GM23338 (cell line): Measurements from ENCODE around the gene MGLL. TPM values are rescaled to one million over a fixed set of nuclear protein-coding genes. Genes with fewer than 3 reads are reported as not detected.
A peak's percentile ranks its signal among the peaks of the same experiment; 100 is the strongest.

Experiments
- ATAC-seq: fragments of 200-7000 bp; cut with Tn5 transposase; 3 replicates; pipeline ENCODE4 v1.9.1; 2020
- DNase-seq: peaks from one replicate; pipeline ENCODE4 v3.0.0-alpha.2; 2015; ENCODE audit warnings: low spot score
- H2AFZ ChIP-seq: fragments of 200-600 bp; sonication (generic); 2 replicates; pipeline ENCODE4 v1.8.0; 2016; ENCODE audit warnings: antibody characterized with exemption, mild to moderate bottlenecking, moderate library complexity
- H3F3A ChIP-seq: fragments of 200-600 bp; sonication (generic); replicated peaks from 2 replicates; pipeline ENCODE4 v1.8.0; 2017; ENCODE audit warnings: antibody characterized with exemption, mixed run types, low read depth
- H3K27ac ChIP-seq: fragments of 200-600 bp; sonication (generic); 2 replicates; pipeline ENCODE4 v1.6.1; 2016; ENCODE audit warnings: low read depth
- H3K27me3 ChIP-seq: fragments of 200-600 bp; sonication (generic); 2 replicates; pipeline ENCODE4 v1.8.0; 2016; ENCODE audit warnings: mild to moderate bottlenecking, mixed run types, moderate library complexity; ENCODE audit not compliant: insufficient read depth
- H3K36me3 ChIP-seq: fragments of 200-600 bp; sonication (generic); 2 replicates; pipeline ENCODE4 v1.8.0; 2016; ENCODE audit warnings: mild to moderate bottlenecking; ENCODE audit not compliant: insufficient read depth
- H3K4me1 ChIP-seq: fragments of 200-600 bp; sonication (generic); 2 replicates; pipeline ENCODE4 v1.8.0; 2016; ENCODE audit warnings: mild to moderate bottlenecking, moderate library complexity; ENCODE audit not compliant: insufficient read depth
- H3K4me2 ChIP-seq: fragments of 200-600 bp; sonication (generic); 2 replicates; pipeline ENCODE4 v1.7.1; 2017; ENCODE audit warnings: mixed run types
- H3K4me3 ChIP-seq: fragments of 200-600 bp; sonication (generic); 2 replicates; pipeline ENCODE4 v1.6.1; 2016; ENCODE audit warnings: mixed run types
- H3K79me2 ChIP-seq: fragments of 200-600 bp; sonication (generic); replicated peaks from 2 replicates; pipeline ENCODE4 v1.8.0; 2017; ENCODE audit warnings: mild to moderate bottlenecking; ENCODE audit not compliant: insufficient read depth
- H3K9me2 ChIP-seq: fragments of 200-600 bp; sonication (generic); 2 replicates; pipeline ENCODE4 v1.8.0; 2017; ENCODE audit not compliant: insufficient read depth
- H4K20me1 ChIP-seq: fragments of 200-600 bp; sonication (generic); replicated peaks from 2 replicates; pipeline ENCODE4 v1.8.0; 2017; ENCODE audit warnings: mild to moderate bottlenecking; ENCODE audit not compliant: insufficient read depth
- H3K27ac Mint-ChIP-seq: 2 replicates; pipeline ENCODE4 v1.8.0; 2020; ENCODE audit warnings: inconsistent platforms, mild to moderate bottlenecking, moderate library complexity, mixed read lengths
- H3K27me3 Mint-ChIP-seq: 3 replicates; pipeline ENCODE4 v1.8.0; 2022; ENCODE audit warnings: low read depth, mild to moderate bottlenecking, moderate library complexity, mixed read lengths, inconsistent platforms; ENCODE audit not compliant: insufficient read depth, poor library complexity
- H3K36me3 Mint-ChIP-seq: 3 replicates; pipeline ENCODE4 v1.8.0; 2021; ENCODE audit warnings: low read depth, mild to moderate bottlenecking, inconsistent platforms, moderate library complexity, mixed read lengths
- H3K4me1 Mint-ChIP-seq: 3 replicates; pipeline ENCODE4 v1.8.0; 2020; ENCODE audit warnings: mild to moderate bottlenecking, inconsistent platforms, mixed read lengths
- H3K4me3 Mint-ChIP-seq: 3 replicates; pipeline ENCODE4 v1.8.0; 2021; ENCODE audit warnings: moderate library complexity, mild to moderate bottlenecking, inconsistent platforms, mixed read lengths
- H3K9me3 Mint-ChIP-seq: 3 replicates; pipeline ENCODE4 v1.8.0; 2020; ENCODE audit warnings: moderate library complexity, mild to moderate bottlenecking, inconsistent platforms, mixed read lengths
- CREB1 ChIP-seq: fragments of 250-450 bp; sonication (Bioruptor Pico); IDR thresholded peaks from 2 replicates; pipeline ENCODE4 v1.5.0; 2020; ENCODE audit warnings: low read depth, mild to moderate bottlenecking, moderate library complexity
- CTCF ChIP-seq, 2 experiments: fragments of 200-600 bp in 1 of 2; sonication (generic) in 1 of 2; conservative IDR thresholded peaks; 2 replicates each; pipeline versions ENCODE4 v1.5.1 to v1.6.1; 2016 to 2017; ENCODE audit warnings: antibody characterized with exemption in 2 of 2, low read depth in 2 of 2, mild to moderate bottlenecking in 2 of 2, moderate library complexity in 1 of 2
- ETS1 ChIP-seq: IDR thresholded peaks from 2 replicates; pipeline ENCODE4 v1.6.1; 2016; ENCODE audit warnings: antibody characterized with exemption
- EZH2 ChIP-seq: fragments of 200-600 bp; sonication (generic); IDR thresholded peaks from one replicate; pipeline ENCODE4 v1.8.0; 2017; ENCODE audit warnings: antibody characterized with exemption, mild to moderate bottlenecking, low read depth; ENCODE audit not compliant: unreplicated experiment
- EZH2phosphoT487 ChIP-seq: fragments of 200-600 bp; sonication (generic); IDR thresholded peaks from one replicate; pipeline ENCODE4 v1.8.1; 2018; ENCODE audit warnings: antibody characterized with exemption; ENCODE audit not compliant: unreplicated experiment
- JUNB ChIP-seq: IDR thresholded peaks from one replicate; pipeline ENCODE4 v1.6.1; 2016; ENCODE audit warnings: antibody characterized with exemption; ENCODE audit not compliant: unreplicated experiment
- NANOG ChIP-seq: IDR thresholded peaks from 2 replicates; pipeline ENCODE4 v1.6.1; 2016; ENCODE audit warnings: antibody characterized with exemption, borderline replicate concordance
- POLR2AphosphoS5 ChIP-seq: IDR thresholded peaks from 2 replicates; pipeline ENCODE4 v1.6.1; 2016; ENCODE audit warnings: antibody characterized with exemption, low read depth
- REST ChIP-seq: IDR thresholded peaks from one replicate; pipeline ENCODE4 v1.6.1; 2018; ENCODE audit warnings: antibody characterized with exemption; ENCODE audit not compliant: unreplicated experiment
- STAT1 ChIP-seq: IDR thresholded peaks from one replicate; pipeline ENCODE4 v1.6.1; 2016; ENCODE audit warnings: antibody characterized with exemption; ENCODE audit not compliant: unreplicated experiment
- ZNF114 ChIP-seq: fragments of 250-450 bp; sonication (Bioruptor Pico); IDR thresholded peaks from 2 replicates; pipeline ENCODE4 v1.5.0; 2020; ENCODE audit warnings: mild to moderate bottlenecking, moderate library complexity
- ZNF331 ChIP-seq: fragments of 250-450 bp; sonication (Bioruptor Pico); IDR thresholded peaks from 2 replicates; pipeline ENCODE4 v1.5.0; 2020; ENCODE audit warnings: low read depth, mild to moderate bottlenecking, moderate library complexity
- ZNF462 ChIP-seq: fragments of 250-450 bp; sonication (Bioruptor Pico); IDR thresholded peaks from 2 replicates; pipeline ENCODE4 v1.5.0; 2020; ENCODE audit warnings: mild to moderate bottlenecking, moderate library complexity
- polyA plus RNA-seq: library from polyadenylated mRNA; unstranded; fragments of >200 nt; fragmentation: Nextera tagmentation; extraction: Ambion mirVana; gene quantifications from 2 replicates; pipeline ENCODE4 v1.2.1, GENCODE V29; 2016
- total RNA-seq: library from RNA; depleted of rRNA; stranded (reverse); fragments of >200 nt; shearing (Covaris generic); gene quantifications from 2 replicates; pipeline ENCODE4 v1.2.3, GENCODE V29; 2014

MGLL gene
- total and polyA plus RNA-seq, 2 experiments from 2014 or later: 0.71 to 0.83 TPM

GRCh38 chr3:127722091-127722784 lies 100.1 kb downstream of the MGLL start:
- H3K9me2 ChIP-seq: 0 out of 2 replicates have a peak, but pooled peaks cover 7% of the 10 kb centered on the region
- H3K4me2 ChIP-seq: peak overlapping the region; percentile 55; the same call in 1 of the 2 replicates
- no peak overlapping the region for H3K27ac Mint-ChIP-seq
- peaks cover 23% of the 10 kb centered on the region for H3K4me1 Mint-ChIP-seq
- no peaks in the 10 kb centered on the region for H4K20me1 ChIP-seq
- no peak overlapping the region for H3K4me3 Mint-ChIP-seq
- H3K9me3 Mint-ChIP-seq: peaks cover 3% of the 10 kb centered on the region; the same call in 2 of the 3 replicates
- H2AFZ ChIP-seq: no peak overlapping the region
- no peaks in the 10 kb centered on the region for H3K27me3 ChIP-seq
- no peak overlapping the region for H3K4me3 ChIP-seq
- H3F3A ChIP-seq: no peaks in the 10 kb centered on the region
- no peak overlapping the region for H3K27ac ChIP-seq
- no peaks in the 10 kb centered on the region for H3K79me2 ChIP-seq
- peak; percentile 33 for DNase-seq
- no peak for TF ChIP-seq REST
- TF ChIP-seq ZNF114 (CRISPR knock-in tag): no peak
- no peak for TF ChIP-seq CREB1
- no peak for TF ChIP-seq POLR2AphosphoS5
- no peak for TF ChIP-seq EZH2phosphoT487
- no peak for TF ChIP-seq ZNF331
- TF ChIP-seq CTCF (conservative IDR thresholded peaks at IDR 0.05; ENCODE audit: low read depth in 2 of 2): no peak
- no peak for TF ChIP-seq STAT1
- TF ChIP-seq ZNF462 (CRISPR knock-in tag): no peak
- TF ChIP-seq JUNB: no peak
- no peak for TF ChIP-seq NANOG
- TF ChIP-seq EZH2: no peak
- TF ChIP-seq ETS1: no peak
- ATAC-seq: peak; percentile 84
- H3K4me1 ChIP-seq: peaks cover 3% of the 10 kb centered on the region; the same call in 1 of the 2 replicates
- H3K36me3 ChIP-seq: no peaks in the 10 kb centered on the region
- no peaks in the 10 kb centered on the region for H3K36me3 Mint-ChIP-seq
- H3K27me3 Mint-ChIP-seq: peaks cover 3% of the 10 kb centered on the region
